ENCODE results near the gene GATA5. TPM values are rescaled to one million over a fixed set of nuclear protein-coding genes. Genes with fewer than 3 reads are reported as not detected.

GATA5 gene
- total and polyA plus RNA-seq, 12 donors: 0.11 to 5.1 (median 0.60) TPM

GRCh38 chr20:62505337-62506045 lies 29.7 kb upstream of the GATA5 start:
- ATAC-seq: no peak
- DNase-seq: peak in 1 of 2 donors; percentile 4
- no peak for TF ChIP-seq CTCF (IDR thresholded peaks at IDR 0.05)
- Histone ChIP-seq H3K4me1 (peaks cover 0 to 13% (median 0%) of the 10 kb centered on the region in 9 donors), H3K36me3 (no peaks in the 10 kb centered on the region), H3K27ac (no peak overlapping the region), H3K9me3 (no peaks in the 10 kb centered on the region), H3K4me3 (no peak overlapping the region), H3K27me3 (no peaks in the 10 kb centered on the region)
- 82 to 86% methylated on average over 24 of the region's 24 CpGs for WGBS, 2 donors
- intact Hi-C loops (cut with DNase I): loop anchor here in 2 of 10 donors (10.0 kb wide), 2 partner anchors 289 to 299 kb away; partner anchors contain the start of genes MRGBP (in 1 of the 2) and OGFR (in 1 of the 2)

GRCh38 chr20:62504323-62504722 lies 28.5 kb upstream of the GATA5 start:
- no peaks in the 10 kb centered on the region for H3K36me3 ChIP-seq
- intact Hi-C loops (cut with DNase I): loop anchor here in 9 of 10 donors (5.0 to 10.0 kb wide), 8 partner anchors 108 to 303 kb away; partner anchors contain the start of genes MRGBP (in 1 of the 9) and OGFR (in 1 of the 9)
- no peak for DNase-seq
- no peaks in the 10 kb centered on the region for H3K9me3 ChIP-seq
- H3K4me3 ChIP-seq: no peak overlapping the region
- 98 to 99% methylated on average over 4 of the region's 4 CpGs for WGBS, 2 donors
- no peaks in the 10 kb centered on the region for H3K27me3 ChIP-seq
- no peak for TF ChIP-seq CTCF (IDR thresholded peaks at IDR 0.05)
- no peak overlapping the region for H3K27ac ChIP-seq
- no peak for ATAC-seq
- peaks cover 0 to 13% (median 0%) of the 10 kb centered on the region in 9 donors for H3K4me1 ChIP-seq

- Histone ChIP-seq H3K4me1 (peaks cover 0 to 13% (median 0%) of the 10 kb centered on the region in 9 donors), H3K36me3 (no peaks in the 10 kb centered on the region), H3K9me3 (no peaks in the 10 kb centered on the region), H3K27me3 (no peaks in the 10 kb centered on the region), H3K27ac (no peak overlapping the region), H3K4me3 (no peak overlapping the region)
- intact Hi-C loops (cut with DNase I): loop anchor here in 9 of 10 donors (5.0 to 10.0 kb wide), 8 partner anchors 109 to 304 kb away; partner anchors contain the start of genes MRGBP (in 1 of the 9) and OGFR (in 1 of the 9)
- ATAC-seq (no peak), DNase-seq (peak in 1 of 2 donors; percentile 9)
- TF ChIP-seq CTCF (IDR thresholded peaks at IDR 0.05): no peak
- WGBS, 2 donors: 45 to 56% methylated on average over 18 of the region's 18 CpGs
Observed at GRCh38 chr20:62503401-62504178, 27.8 kb upstream of the GATA5 start.

GRCh38 chr20:62502496-62503095 lies 26.8 kb upstream of the GATA5 start:
- ATAC-seq (no peak), DNase-seq (no peak)
- Histone ChIP-seq H3K36me3 (no peaks in the 10 kb centered on the region), H3K4me3 (no peak overlapping the region), H3K27me3 (no peaks in the 10 kb centered on the region), H3K9me3 (no peaks in the 10 kb centered on the region), H3K4me1 (peaks cover 0 to 13% (median 0%) of the 10 kb centered on the region in 9 donors), H3K27ac (no peak overlapping the region)
- intact Hi-C loops (cut with DNase I): loop anchor here in 9 of 10 donors (5.0 to 10.0 kb wide), 8 partner anchors 110 to 305 kb away; partner anchors contain the start of genes MRGBP (in 1 of the 9) and OGFR (in 1 of the 9)
- TF ChIP-seq CTCF (IDR thresholded peaks at IDR 0.05): no peak
- WGBS, 2 donors: 75 to 77% methylated on average over 16 of the region's 16 CpGs
